HG03159 (cell line): ENCODE results near the gene ZNF316.
A peak's percentile ranks its signal among the peaks of the same experiment; 100 is the strongest.
"Not testable (repeated sequence)": the region's sequence is repeated elsewhere in the genome, so short reads cannot be mapped to it uniquely, and the experiment has no call there.

Experiments
- ATAC-seq: cut with Tn5 transposase; IDR thresholded peaks from one replicate; pipeline ENCODE4 v1.9.1; 2021; ENCODE audit warnings: mild to moderate bottlenecking, moderate library complexity; ENCODE audit not compliant: unreplicated experiment

Gene ZNF316

DNA sequence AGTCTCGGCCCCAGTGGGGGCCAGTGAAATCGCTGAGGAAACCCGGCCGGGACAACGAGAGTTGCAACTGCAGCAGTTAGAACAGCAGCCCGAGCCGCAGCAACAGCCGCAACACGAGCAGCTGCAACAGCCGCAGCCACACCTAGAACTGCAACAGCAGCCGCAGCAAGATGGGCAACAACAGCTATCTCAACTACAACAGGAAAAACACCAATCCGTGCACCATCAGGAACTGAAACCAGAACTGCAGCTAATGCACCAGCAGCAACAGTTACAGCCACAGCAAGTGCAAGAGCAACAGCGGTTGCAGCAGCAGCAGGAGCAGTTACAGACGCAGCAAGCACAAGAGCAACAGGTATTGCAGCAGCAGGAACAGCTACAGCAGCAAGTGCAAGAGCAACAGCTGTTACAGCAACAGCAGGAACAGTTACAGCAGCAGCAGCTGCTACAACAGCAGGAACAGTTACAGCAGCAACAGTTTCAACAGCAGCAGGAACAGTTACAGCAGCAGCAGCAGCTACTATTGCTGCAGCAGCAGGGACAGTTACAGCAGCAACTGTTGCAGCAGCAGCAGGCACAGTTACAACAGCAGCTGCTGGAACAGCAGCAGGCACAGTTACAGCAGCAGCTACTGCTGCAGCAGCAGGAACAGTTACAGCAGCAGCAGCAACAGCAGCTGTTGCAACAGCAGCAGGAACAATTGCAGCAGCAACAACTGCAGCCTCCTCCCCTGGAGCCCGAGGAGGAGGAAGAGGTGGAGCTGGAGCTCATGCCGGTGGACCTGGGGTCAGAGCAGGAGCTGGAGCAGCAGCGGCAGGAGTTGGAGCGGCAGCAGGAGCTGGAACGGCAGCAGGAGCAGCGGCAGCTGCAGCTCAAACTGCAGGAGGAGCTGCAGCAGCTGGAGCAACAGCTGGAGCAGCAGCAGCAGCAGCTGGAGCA lies 15.7 kb upstream of the ZNF316 start:
- ATAC-seq, result no peak

DNA sequence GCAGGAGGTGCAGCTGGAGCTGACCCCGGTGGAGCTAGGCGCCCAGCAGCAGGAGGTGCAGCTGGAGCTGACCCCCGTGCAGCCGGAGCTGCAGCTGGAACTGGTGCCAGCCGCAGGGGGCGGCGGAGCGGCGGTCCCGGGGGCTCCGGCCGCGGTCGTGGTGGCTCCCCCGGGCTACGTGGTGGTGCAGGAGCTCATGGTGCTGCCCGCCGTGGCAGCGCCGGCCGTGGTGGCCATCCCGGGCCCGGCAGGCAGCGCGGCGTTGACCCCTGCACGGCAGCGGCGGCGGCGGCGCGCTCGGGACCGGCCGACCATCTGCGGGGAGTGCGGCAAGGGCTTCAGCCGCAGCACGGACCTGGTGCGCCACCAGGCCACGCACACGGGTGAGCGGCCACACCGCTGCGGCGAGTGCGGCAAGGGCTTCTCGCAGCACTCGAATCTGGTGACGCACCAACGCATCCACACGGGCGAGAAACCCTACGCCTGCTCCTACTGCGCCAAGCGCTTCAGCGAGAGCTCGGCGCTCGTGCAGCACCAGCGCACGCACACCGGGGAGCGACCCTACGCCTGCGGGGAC lies 14.9 kb upstream of the ZNF316 start:
- no peak for ATAC-seq

DNA sequence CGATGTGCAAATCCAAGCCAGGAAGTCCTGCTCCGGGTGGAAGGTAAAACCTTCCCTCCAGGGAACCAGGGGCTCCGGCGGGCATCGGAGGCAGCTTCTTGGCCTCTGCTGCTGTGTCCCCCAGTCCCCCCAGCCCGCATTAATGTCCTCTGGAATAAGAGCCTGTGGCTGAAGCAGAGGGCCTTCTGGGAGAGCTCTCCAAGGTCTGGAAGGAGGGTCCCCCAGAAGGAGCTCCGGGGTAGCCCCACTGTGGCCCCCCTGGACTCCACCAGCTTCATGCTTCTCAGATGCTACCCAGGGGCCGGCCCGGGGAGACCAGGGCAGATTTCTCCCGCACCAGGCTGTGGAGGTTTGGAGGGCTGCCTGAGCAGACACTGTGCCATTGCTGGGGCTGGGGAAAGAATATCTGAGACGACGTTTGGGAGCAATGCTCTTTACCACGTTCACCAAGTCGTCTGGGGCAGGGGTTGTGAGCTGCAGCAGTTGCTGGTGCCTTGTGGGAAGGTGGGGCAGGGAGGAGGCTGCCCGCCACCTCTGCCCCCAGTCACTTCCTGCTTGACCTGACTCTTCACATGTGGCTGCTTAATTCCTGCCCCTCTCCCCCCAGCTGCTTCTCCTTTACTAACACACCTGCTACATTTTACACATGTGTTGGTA lies 13.4 kb upstream of the ZNF316 start:
- ATAC-seq, result no peak

DNA sequence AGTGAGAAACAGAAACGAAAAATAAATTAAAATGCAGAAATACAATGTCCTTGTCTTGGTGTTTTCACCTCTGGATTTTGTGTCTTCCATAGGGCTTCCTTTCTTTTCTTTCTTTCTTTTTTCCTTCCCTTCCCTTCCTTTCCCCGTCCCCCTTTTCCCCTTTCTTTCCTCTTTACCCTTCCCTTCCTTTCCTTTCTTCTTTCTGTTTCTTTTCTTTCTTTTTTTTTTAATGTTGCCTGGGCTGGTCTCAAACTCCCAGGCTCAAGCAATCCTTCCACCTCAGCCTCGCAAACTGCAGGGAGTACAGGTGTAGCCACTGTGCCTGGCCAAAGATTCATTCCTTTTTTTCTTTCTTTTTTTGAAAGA lies 12.9 kb upstream of the ZNF316 start:
- ATAC-seq, result no peak

DNA sequence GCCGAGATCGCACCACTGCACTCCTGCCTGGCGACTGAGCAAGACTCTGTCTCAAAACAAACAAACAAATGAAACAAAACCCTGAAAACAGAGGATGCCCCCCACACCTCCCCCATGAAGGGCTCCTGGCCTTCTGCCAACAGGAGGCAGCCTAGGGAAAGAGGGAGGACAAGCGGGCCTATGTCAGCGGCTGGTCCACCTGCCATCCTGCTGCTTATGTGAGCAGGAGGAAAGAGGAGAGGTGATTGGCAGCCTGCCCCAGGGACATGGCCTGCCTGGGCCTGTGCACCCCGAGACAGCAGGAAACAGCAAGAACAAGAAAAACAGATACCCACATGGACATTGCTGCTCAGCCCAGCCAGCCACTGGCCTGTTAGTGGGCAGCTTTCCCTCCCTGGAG lies 9.1 kb upstream of the ZNF316 start:
- no peak for ATAC-seq

DNA sequence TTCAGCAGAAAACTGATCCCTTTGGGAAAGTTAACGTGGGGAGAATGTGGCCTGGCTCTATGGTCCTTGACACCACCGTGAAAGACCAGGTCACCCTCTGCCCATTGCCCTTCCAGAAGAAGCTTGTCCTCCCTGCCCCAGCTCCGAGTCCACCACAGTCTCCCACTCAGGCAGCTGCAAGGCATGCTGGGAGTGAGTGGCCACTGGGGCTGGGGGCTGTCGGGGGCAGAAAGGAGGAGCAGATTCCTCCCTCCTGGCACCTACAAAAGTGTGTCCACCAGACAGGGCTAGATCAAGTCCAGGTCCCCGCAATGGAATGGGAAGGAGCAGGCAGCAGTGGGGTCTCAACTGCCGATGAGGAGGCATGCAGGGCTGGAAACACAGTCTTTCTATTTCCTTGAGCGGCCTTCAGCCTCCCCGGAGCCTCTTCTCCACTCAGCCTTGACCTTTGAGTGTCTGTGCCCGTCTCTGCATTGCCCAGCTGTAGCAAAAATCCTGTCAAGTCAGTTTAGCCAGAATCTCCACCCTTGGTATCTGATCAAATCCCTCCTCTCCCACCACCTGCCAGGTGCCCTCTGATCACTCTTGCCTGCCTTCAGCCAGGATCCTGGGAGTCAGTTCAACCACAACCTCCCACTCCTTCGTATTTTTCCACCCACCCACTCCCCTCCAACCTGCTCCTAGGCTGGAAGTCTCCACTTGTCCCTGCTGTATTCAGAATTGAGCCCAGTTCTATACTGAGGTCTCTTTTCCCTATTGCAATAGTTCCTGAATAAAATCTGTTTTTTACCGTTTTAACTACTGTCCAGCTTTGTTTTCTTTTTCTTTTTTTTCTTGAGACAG lies 6.9 kb upstream of the ZNF316 start:
- no peak for ATAC-seq

DNA sequence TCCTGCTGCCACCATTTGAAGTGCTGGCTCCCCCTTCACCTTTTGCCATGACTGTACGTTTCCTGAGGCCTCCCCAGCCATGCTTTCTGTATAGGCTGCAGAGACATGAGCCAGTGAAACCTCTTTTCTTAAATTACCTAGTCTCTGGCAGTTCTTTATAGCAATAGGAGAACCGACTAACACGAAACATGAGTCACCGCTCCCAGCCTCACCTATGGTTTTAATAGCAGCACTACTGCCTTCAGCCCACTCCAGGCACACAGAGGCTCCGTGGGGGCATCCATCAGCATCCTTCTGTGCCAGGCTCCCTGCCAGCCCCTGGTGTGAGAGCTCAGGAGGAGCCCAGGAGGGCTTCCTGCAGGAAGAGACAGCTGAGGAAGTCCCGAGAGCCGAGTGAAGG lies 5.5 kb upstream of the ZNF316 start:
- ATAC-seq, result no peak

DNA sequence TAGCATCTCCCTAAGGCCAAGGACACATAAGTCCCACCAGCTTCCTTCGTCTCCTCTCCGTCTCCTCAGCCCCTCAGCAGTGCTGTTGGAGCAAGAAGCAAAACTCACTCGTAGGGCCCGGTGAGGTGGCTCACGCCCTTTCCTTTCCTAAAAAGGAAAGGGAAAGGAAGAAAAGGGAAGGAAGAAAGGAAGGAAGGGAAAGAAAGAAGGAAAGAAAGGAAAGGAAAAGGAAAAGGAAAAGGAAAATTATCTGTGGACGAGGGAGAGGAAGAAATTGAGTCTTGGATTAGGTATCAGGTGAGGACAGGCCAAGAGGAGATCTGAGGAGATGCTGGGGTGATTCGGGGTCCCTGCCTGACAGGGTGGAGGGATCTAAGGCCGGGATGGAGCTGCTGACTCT lies 3.1 kb upstream of the ZNF316 start:
- ATAC-seq, result no peak

DNA sequence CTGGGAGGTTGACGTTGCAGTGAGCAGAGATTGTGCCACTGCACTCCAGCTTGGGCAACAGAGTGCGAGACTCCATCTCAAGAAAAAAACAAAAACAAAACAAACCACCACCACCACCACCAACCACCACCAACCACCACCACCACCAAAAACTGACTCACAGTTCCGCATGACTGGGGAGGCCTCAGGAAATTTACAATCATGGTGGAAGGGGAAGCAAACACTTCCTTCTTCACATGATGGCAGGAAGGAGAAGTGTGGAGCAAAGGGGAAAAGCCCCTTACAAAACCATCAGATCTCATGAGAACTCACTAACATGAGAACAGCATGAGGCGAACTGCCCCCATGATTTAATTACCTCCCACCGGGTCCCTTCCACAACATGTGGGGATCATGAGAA lies 2.1 kb upstream of the ZNF316 start:
- not testable (repeated sequence) for ATAC-seq

DNA sequence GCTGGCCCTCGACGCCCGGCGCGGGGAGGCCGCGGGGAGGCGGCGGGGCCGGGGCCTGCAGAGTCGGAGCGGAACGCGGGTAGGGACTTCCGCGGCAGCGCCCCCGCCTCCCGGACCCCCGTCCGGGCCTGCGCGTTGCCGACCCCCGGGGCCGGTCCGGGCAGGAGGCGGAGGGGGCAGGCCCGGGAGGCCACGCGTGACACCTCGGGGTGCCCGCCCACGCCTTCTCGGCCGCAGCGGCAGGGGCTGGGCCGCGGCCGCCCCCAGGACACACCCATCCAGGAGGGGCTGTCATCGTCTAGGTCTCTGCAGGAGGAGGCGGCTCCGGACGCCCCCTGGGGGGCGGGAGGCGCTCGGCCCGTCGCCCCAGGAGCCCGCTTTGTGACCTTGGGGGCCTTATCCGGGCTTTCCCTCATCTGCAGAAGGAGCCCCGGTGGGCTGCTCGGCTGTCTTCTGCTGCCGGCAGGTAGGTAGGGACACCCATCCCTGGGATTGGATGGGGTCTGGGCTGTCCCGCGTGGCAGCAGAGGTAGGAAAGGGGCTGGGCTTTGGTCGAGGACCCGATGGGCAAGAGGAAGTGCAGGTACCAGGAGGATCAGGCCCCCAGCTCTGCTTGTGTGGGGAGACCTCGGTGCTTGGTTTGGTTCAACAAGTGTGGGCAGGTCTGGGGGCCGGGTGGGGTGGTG lies 569 bp downstream of the ZNF316 start:
- ATAC-seq, result peak; percentile 80

DNA sequence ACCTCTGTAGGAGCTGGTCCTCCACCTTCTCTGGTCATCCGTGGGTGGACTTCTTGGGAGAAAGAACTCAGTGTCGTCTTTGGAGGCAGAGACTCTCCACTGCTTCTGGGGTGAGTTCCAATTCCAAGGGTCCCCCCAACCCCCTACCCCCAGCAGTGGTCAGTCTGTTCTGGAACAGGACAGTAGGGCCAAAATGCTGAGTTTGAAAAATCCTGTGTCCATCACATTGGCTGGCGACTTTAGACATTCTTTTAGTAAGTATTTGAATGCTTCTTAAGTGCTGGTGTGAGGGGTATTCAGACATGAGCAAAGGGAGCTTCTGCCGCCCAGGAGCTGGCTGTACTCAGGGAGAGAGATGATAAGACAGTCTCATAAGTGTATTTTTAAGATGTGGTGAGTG lies 1.9 kb downstream of the ZNF316 start:
- no peak for ATAC-seq

DNA sequence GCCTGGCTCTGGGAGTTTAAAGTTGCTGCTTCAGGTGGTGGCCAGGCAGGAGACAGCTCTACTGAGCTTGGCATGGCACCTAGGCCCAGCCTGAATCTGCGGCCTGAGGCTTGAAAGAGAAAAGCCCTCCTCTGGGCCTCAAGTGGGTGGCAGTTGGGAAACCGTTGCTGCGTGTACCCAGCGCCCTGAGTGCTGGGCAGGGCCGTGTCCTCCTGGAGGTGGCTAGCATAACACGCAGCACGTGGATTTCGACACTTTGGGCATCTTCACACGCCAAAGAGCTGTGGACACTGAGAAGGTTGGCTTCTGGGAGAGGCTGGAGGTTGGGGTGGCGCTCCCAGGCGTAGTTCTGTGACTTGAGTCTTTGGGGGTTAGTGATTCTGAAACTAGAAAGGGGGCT lies 2.5 kb downstream of the ZNF316 start:
- no peak for ATAC-seq

DNA sequence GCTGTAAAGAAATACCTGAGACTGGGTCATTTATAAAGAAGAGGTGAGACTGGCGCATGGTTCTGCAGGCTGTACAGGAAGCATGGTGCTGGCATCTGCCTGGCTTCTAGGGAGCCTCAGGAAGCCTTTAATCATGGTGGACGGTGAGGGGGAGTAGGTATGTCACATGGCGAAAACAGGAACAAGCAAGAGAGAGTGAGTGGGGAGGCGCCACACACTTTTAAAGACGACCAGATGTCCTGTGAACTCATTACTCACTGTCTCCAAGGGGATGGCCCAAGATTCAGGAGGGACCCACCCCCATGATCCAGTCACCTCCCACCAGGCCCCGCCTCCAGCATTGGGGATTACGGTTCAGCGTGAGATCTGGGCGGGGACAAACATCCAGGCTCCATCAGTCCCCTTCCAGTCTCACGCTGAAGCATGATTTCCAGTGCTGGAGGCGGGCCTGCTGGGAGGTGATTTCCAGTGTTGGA lies 3.2 kb downstream of the ZNF316 start:
- no peak for ATAC-seq

DNA sequence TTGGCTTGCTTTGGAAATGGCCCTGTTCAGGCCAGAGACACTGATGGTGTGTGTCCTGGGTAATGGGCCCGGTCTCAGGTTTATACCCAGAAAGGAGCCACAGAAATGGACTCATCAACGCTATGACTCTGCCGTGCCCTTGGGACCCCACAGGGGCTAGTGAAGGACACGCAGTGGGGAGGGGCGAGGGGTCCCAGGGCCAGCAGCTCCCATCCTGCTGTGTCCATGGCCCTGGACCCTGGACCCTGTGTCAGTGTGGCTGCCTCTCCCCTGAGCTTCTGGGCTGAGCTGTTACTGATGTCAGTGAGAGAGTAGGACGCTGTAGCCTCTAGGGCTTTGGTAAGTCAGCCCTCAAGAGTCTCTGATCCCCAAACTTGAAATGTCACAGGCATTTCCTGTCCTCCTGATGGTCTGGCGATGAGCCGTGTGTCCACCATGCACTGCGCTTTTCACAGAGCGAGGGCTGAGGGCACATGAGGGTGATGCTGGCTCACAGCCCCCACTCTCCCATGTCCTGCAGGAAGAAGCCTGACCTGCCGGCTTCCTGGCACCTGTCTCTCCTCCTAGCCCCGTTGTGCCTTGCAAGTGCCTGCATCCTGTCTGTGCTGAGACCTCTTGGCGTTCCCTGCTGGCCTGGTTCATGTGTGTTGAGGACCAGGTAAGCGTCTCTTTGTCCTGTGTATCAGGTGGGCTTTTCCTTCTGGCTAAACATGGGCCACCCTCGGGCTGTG lies 4.4 kb downstream of the ZNF316 start:
- no peak for ATAC-seq

DNA sequence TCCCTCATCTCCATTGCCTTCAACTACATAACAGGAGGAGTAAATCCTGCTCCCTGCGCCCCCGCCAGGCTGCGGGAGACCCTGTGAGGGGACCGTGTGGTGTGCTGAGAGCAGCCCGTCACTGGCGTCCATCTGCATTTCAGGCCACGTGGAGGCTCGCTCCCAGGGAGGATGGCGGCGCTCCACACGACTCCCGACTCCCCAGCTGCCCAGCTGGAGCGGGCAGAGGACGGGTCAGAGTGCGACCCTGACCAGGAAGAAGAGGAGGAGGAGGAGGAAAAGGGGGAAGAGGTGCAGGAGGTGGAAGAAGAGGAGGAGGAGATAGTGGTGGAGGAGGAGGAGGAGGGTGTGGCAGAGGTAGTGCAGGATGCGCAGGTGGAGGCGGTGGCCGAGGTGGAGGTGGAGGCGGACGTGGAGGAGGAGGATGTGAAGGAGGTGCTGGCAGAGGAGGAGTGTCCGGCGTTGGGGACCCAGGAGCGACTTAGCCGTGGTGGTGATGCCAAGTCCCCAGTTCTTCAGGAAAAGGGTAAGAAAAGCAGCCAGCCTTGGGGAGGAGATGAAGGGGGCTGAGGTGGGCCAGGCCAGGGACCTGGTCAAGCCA lies 5.2 kb downstream of the ZNF316 start:
- ATAC-seq, result no peak

DNA sequence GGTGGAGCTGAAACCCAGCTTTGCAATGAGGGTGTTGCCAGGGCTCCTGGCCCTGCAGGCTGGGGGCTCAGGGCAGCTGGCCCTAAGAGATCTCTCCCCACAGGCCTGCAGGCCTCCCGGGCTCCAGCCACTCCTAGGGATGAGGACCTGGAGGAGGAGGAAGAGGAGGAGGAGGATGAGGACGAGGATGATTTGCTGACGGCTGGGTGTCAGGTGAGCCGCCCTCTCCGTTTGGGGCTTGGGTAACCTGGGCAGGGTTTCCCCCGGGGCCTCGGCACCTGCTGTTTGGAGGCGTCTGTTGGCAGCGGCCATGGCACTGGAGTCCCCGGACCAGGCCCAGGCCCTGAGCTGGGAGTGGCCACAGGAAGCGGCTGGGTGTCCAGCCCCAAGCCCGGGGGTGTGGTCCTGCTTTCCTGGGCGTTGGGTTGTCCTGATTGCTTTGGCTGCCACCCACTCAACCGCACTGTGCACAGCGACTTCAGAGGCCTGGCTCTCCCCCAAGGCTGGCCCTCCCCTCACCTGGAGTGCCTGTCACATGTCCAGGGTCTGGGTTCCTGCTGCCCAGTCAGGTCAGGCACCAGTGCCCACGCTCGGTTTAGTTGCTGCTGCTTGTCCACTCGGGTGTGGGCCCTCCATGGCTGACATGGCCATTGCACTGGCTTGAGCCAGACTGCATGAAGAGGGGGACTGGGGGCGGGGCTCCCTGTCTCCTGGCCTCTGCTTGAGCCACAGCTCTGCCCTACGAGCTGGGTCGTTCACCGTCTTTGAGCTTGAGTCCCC lies 5.9 kb downstream of the ZNF316 start:
- ATAC-seq, result no peak

DNA sequence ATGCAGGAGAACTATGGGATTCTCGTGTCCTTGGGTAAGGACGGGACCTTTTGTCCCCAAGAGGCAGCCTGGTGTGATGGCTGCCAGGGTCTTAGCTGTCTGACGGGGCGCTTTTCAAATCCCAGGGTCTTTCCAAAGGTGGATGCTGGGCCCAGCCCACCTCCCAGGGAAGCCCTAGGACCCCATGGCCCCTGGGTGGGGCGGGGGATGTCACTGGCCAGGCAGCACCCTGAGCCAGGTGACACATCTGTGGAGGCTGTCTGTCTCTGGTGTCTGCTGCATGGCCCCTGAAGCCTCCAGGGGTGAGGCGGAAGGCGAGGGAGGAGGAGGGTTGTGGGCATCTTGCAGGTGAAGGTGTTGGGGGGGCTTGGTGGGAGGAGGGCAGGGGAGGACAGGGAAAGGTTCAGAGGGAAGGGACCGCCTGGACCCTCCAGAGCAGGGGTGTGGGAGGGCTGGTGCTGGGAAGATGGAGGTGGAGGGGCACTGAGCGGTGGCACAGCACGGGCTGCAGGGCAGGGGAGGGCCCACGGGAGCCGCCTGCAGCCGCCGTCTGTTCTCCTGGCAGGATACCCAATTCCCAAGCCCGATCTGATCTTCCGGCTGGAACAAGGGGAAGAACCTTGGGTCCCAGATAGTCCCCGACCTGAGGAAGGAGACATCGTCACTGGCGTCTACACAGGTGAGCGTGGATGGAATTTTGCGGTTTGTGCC lies 7.0 kb downstream of the ZNF316 start:
- ATAC-seq, result no peak

DNA sequence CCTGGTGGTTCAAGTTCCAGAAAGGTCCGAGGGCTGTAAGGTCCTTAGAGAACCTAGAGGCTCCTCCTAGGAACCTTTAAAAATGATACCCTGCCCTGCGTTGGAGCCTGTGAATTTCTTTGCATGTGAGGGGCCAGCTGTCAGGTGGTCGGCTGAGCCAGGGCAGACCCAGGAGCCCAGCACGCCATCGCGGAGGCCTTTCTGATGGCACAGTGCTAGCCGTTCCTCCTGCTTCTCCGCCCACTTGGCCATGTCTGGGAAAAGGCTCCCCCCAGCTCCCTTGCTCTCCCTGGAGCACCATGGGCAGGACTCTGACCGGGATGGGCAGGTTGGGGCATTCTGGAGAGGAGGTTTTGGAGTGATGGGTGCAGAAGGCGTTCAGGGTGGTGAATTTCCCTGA lies 7.6 kb downstream of the ZNF316 start:
- no peak for ATAC-seq
